Endodermal cell (in vitro differentiated cells): ENCODE measurements around the gene PTPN1. TPM values are rescaled to one million over a fixed set of nuclear protein-coding genes. Genes with fewer than 3 reads are reported as not detected.

ENCODE experiments used
- DNase-seq: peaks from one replicate; pipeline ENCODE4 v3.0.0-alpha.2; 2017
- H3K27ac ChIP-seq: 2 replicates; pipeline ENCODE4 v1.5.1; 2013; ENCODE audit warnings: mild to moderate bottlenecking, low read depth, low read length, moderate library complexity
- H3K27me3 ChIP-seq: 2 replicates; pipeline ENCODE4 v1.6.1; 2013; ENCODE audit warnings: mild to moderate bottlenecking, low read length, moderate library complexity; ENCODE audit not compliant: insufficient read depth, control insufficient read depth, poor library complexity, severe bottlenecking
- H3K36me3 ChIP-seq: 2 replicates; pipeline ENCODE4 v1.7.0; 2013; ENCODE audit warnings: mild to moderate bottlenecking, low read length, moderate library complexity; ENCODE audit not compliant: control insufficient read depth, insufficient read depth
- H3K4me1 ChIP-seq: one replicate; pipeline ENCODE4 v1.7.0; 2013; ENCODE audit warnings: low read length; ENCODE audit not compliant: control insufficient read depth, insufficient read depth
- H3K4me3 ChIP-seq: 2 replicates; pipeline ENCODE4 v1.5.1; 2013; ENCODE audit warnings: mild to moderate bottlenecking, low read length, moderate library complexity
- H3K9ac ChIP-seq: 2 replicates; pipeline ENCODE4 v1.6.1; 2013; ENCODE audit warnings: mild to moderate bottlenecking, low read length, moderate library complexity; ENCODE audit not compliant: poor library complexity, severe bottlenecking; ENCODE audit errors: extremely low read depth
- H3K9me3 ChIP-seq: 2 replicates; pipeline ENCODE4 v1.6.1; 2013; ENCODE audit warnings: mild to moderate bottlenecking, low read length, moderate library complexity; ENCODE audit not compliant: control insufficient read depth
- H3K27ac Mint-ChIP-seq: 2 replicates; pipeline ENCODE4 v1.8.0; 2020; ENCODE audit warnings: mixed read lengths
- H3K27me3 Mint-ChIP-seq: 2 replicates; pipeline ENCODE4 v1.8.0; 2021; ENCODE audit warnings: mild to moderate bottlenecking, mixed read lengths; ENCODE audit not compliant: insufficient read depth
- H3K36me3 Mint-ChIP-seq: 2 replicates; pipeline ENCODE4 v1.8.0; 2020; ENCODE audit warnings: low read depth, mixed read lengths
- H3K4me1 Mint-ChIP-seq: 2 replicates; pipeline ENCODE4 v1.8.0; 2020; ENCODE audit warnings: mixed read lengths
- H3K4me3 Mint-ChIP-seq: 2 replicates; pipeline ENCODE4 v1.8.0; 2020; ENCODE audit warnings: mild to moderate bottlenecking, moderate library complexity, mixed read lengths
- H3K9me3 Mint-ChIP-seq: 2 replicates; pipeline ENCODE4 v1.8.0; 2020; ENCODE audit warnings: mild to moderate bottlenecking, mixed read lengths
- WGBS, 2 experiments: methylation state at CpG; one replicate each; pipeline versions ENCODE4 v1.1.5 to v1.1.7; 2013; ENCODE audit warnings: missing lambda C conversion rate in 2 of 2, mixed read lengths in 1 of 2; ENCODE audit not compliant: insufficient coverage in 1 of 2, insufficient read length in 1 of 2; 5-methylcytosine and 5-hydroxymethylcytosine counted together
- total RNA-seq, 2 donors: library from RNA; stranded (reverse); fragmentation: NEBNext Ultra II Directional in 1 of 2; extraction: Animal tissue kit (Norgen Biotek cat#: 25700) in 1 of 2; gene quantifications; 2 replicates in 1 of 2; 3 replicates in 1 of 2; pipeline ENCODE4 v1.2.1, GENCODE V29; 2021
- TF ChIP-seq, protein P1 (sequence below): fragments of 200-600 bp; sonication (generic); conservative IDR thresholded peaks from 2 replicates; pipeline ENCODE4 v1.5.0; 2021; ENCODE audit warnings: antibody characterized with exemption, mild to moderate bottlenecking

PTPN1 gene
- total RNA-seq, 2 donors from 2014 or later, result 25.4 to 28.7 TPM

DNA sequence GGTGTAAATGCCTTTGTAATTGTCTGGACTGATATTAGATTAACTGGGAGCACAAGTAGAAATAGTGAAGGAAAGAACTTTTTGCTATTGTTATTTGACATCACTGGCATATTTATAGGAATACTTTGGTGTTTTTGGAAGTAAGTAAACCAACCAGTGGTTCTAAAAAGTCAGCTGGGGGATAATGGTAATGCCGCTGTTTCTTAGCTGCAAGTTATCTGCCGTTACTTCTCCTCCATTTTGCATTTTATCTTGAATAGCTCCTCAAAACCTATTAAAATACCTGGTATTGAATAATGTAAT lies 3.8 kb downstream of the PTPN1 start:
- H3K9ac ChIP-seq, result no peak overlapping the region
- DNase-seq, result no peak
- H3K4me1 ChIP-seq, result peaks cover 2% of the 10 kb centered on the region

DNA sequence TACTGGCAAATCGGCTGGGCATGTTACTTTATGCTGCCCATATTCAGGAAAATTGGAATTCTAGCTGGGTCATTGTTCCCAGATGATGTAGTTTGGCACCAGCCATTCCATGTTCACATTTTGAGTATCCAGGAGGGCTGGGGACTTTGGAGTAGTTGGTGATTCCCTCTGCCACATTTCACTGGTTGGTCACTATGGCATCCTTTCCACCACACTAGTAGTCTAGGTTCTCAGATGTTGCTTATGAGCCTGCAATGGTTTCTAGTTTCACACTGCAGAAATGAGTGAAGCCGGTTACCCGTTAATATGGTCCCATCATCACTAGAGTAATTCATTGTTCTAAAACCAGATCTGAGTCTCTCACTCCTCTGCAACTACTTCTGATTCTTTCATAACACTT lies 4.6 kb downstream of the PTPN1 start:
- DNase-seq, result no peak
- Histone ChIP-seq H3K27me3 (no peaks in the 10 kb centered on the region), H3K36me3 (no peaks in the 10 kb centered on the region), H3K9me3 (no peaks in the 10 kb centered on the region), H3K4me3 (no peak overlapping the region), H3K9ac (no peak overlapping the region), H3K27ac (no peak overlapping the region), H3K4me1 (peaks cover 2% of the 10 kb centered on the region)
- Mint-ChIP-seq H3K36me3 (peaks cover 2% of the 10 kb centered on the region), H3K27ac (no peak overlapping the region), H3K4me3 (no peak overlapping the region), H3K9me3 (no peaks in the 10 kb centered on the region), H3K4me1 (peaks cover 26% of the 10 kb centered on the region), H3K27me3 (no peaks in the 10 kb centered on the region)
- TF ChIP-seq, protein P1, sequence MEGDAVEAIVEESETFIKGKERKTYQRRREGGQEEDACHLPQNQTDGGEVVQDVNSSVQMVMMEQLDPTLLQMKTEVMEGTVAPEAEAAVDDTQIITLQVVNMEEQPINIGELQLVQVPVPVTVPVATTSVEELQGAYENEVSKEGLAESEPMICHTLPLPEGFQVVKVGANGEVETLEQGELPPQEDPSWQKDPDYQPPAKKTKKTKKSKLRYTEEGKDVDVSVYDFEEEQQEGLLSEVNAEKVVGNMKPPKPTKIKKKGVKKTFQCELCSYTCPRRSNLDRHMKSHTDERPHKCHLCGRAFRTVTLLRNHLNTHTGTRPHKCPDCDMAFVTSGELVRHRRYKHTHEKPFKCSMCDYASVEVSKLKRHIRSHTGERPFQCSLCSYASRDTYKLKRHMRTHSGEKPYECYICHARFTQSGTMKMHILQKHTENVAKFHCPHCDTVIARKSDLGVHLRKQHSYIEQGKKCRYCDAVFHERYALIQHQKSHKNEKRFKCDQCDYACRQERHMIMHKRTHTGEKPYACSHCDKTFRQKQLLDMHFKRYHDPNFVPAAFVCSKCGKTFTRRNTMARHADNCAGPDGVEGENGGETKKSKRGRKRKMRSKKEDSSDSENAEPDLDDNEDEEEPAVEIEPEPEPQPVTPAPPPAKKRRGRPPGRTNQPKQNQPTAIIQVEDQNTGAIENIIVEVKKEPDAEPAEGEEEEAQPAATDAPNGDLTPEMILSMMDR, result no peak
- 93 to 98% methylated on average over 3 of the region's 3 CpGs for WGBS, 2 experiments

More for the DNA sequence above, 3.8 kb downstream of the PTPN1 start:
- Mint-ChIP-seq H3K36me3 (no peaks in the 10 kb centered on the region), H3K4me1 (peaks cover 30% of the 10 kb centered on the region), H3K27ac (no peak overlapping the region), H3K4me3 (no peak overlapping the region), H3K27me3 (no peaks in the 10 kb centered on the region), H3K9me3 (no peaks in the 10 kb centered on the region)
- Histone ChIP-seq H3K36me3 (no peaks in the 10 kb centered on the region), H3K27ac (no peak overlapping the region), H3K9me3 (no peaks in the 10 kb centered on the region), H3K27me3 (no peaks in the 10 kb centered on the region), H3K4me3 (no peak overlapping the region)
- 100% methylated on average over 1 of the region's 2 CpGs; no CpG with 5 or more reads in 1 of the 2 experiments for WGBS, 2 experiments
- TF ChIP-seq, protein P1, result no peak

DNA sequence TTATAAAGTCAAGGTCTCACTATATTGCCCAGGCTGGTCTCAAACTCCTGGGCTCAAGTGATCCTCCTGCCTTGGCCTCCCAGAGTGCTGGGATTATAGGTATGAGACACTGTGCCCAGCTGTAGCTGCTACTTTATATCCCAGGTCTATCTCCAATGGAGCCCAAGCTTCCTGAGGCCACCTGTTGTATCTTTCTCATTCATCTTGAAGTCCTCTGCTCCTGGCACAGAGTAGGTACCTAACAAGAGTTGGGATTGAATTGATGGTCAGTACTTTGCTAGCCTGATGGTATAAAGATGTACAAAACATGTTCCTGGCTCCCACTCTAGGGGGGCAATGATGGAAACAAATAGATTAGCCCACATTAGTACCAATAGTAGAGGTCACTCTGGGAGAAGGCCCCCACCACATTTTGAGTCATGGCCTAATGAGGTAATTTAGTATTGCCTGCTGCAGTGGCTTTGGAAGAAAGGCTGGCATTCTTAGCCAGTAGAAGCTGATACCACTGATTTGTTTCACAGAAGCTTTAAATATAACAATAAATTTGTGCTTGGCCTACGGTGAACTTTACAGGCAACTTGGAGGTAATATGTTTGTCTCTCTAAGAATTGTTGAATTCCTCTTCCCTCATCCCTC lies 5.4 kb downstream of the PTPN1 start:
- Mint-ChIP-seq H3K27ac (no peak overlapping the region), H3K9me3 (no peaks in the 10 kb centered on the region), H3K27me3 (no peaks in the 10 kb centered on the region), H3K4me1 (peaks cover 26% of the 10 kb centered on the region), H3K4me3 (no peak overlapping the region), H3K36me3 (peaks cover 4% of the 10 kb centered on the region)
- no peak for DNase-seq
- Histone ChIP-seq H3K9ac (no peak overlapping the region), H3K4me1 (peaks cover 2% of the 10 kb centered on the region), H3K36me3 (no peaks in the 10 kb centered on the region), H3K4me3 (no peak overlapping the region), H3K27me3 (no peaks in the 10 kb centered on the region), H3K27ac (no peak overlapping the region), H3K9me3 (no peaks in the 10 kb centered on the region)
- 92% methylated on average over 1 of the region's 1 CpG; no CpG with 5 or more reads in 1 of the 2 experiments for WGBS, 2 experiments
- TF ChIP-seq, protein P1, result no peak
